NCI-H748 treated with DMSO at 0.1 percent for 48 hours (cell line): ENCODE data around the gene MANBA.
"Not testable (repeated sequence)": the region's sequence is repeated elsewhere in the genome, so short reads cannot be mapped to it uniquely, and the experiment has no call there.

Source experiments
- DNase-seq: peaks from one replicate; lab custom pipeline; 2025; lab: John Stamatoyannopoulos, UW

MANBA gene

GRCh38 chr4:102761906-102762305 lies 1.1 kb upstream of the MANBA start:
- no peak for DNase-seq

GRCh38 chr4:102761296-102761701 lies 531 bp upstream of the MANBA start:
- no peak for DNase-seq

GRCh38 chr4:102759831-102760644 lies 730 bp downstream of the MANBA start:
- peak; percentile 16 for DNase-seq

- DNase-seq: no peak
These were observed 2.3 kb downstream of the MANBA start for GRCh38 chr4:102758241-102759160.

- DNase-seq: no peak
These were observed 3.1 kb downstream of the MANBA start for GRCh38 chr4:102757681-102758080.

- DNase-seq: no peak
These were observed 6.7 kb downstream of the MANBA start for GRCh38 chr4:102754044-102754443.

GRCh38 chr4:102751941-102752340 lies 8.8 kb downstream of the MANBA start:
- no peak for DNase-seq

GRCh38 chr4:102743352-102743751 lies 17.4 kb downstream of the MANBA start:
- DNase-seq: not testable (repeated sequence)

- not testable (repeated sequence) for DNase-seq
These were observed 22.0 kb downstream of the MANBA start for GRCh38 chr4:102738802-102739201.

GRCh38 chr4:102736636-102737549 lies 23.9 kb downstream of the MANBA start:
- no peak for DNase-seq

GRCh38 chr4:102735582-102735981 lies 25.2 kb downstream of the MANBA start:
- DNase-seq: no peak

GRCh38 chr4:102734591-102735385 lies 26.0 kb downstream of the MANBA start:
- no peak for DNase-seq

- DNase-seq: no peak
These were observed 26.7 kb downstream of the MANBA start for GRCh38 chr4:102734116-102734515.

- DNase-seq: no peak
These were observed 27.7 kb downstream of the MANBA start for GRCh38 chr4:102733084-102733483.

GRCh38 chr4:102732678-102733077 lies 28.1 kb downstream of the MANBA start:
- DNase-seq: no peak

GRCh38 chr4:102730968-102731533 lies 29.7 kb downstream of the MANBA start:
- DNase-seq: no peak

- DNase-seq: not testable (repeated sequence)
These were observed 31.3 kb downstream of the MANBA start for GRCh38 chr4:102729486-102729885.

GRCh38 chr4:102726919-102727318 lies 33.8 kb downstream of the MANBA start:
- not testable (repeated sequence) for DNase-seq

GRCh38 chr4:102726068-102726467 lies 34.7 kb downstream of the MANBA start:
- no peak for DNase-seq

- no peak for DNase-seq
These were observed 35.5 kb downstream of the MANBA start for GRCh38 chr4:102725229-102725628.

- peak; percentile 13 for DNase-seq
These were observed 37.3 kb downstream of the MANBA start for GRCh38 chr4:102723511-102723910.
